GM21447 (cell line): Measurements from ENCODE around the gene TRMT6.
A peak's percentile ranks its signal among the peaks of the same experiment; 100 is the strongest.

Source experiments
- ATAC-seq: cut with Tn5 transposase; IDR thresholded peaks from one replicate; pipeline ENCODE4 v1.9.1; 2021; ENCODE audit not compliant: unreplicated experiment

The TRMT6 gene

GRCh38 chr20:5949943-5950270 is 426 bp downstream of the TRMT6 start:
- peak; percentile 3 for ATAC-seq

- ATAC-seq, result no peak
Measured at GRCh38 chr20:5947276-5947675, 3.1 kb downstream of the TRMT6 start.

GRCh38 chr20:5945963-5946362 is 4.4 kb downstream of the TRMT6 start:
- ATAC-seq, result no peak

- no peak for ATAC-seq
Measured at GRCh38 chr20:5938456-5939029, 11.8 kb downstream of the TRMT6 start.

- no peak for ATAC-seq
Measured at GRCh38 chr20:5936238-5936637, 14.1 kb downstream of the TRMT6 start.

- ATAC-seq, result no peak
Measured at GRCh38 chr20:5935384-5935783, 14.9 kb downstream of the TRMT6 start.

- no peak for ATAC-seq
Measured at GRCh38 chr20:5933802-5934436, 16.4 kb downstream of the TRMT6 start.

GRCh38 chr20:5932796-5933195 is 17.5 kb downstream of the TRMT6 start:
- no peak for ATAC-seq

- ATAC-seq, result no peak
Measured at GRCh38 chr20:5931411-5931810, 18.9 kb downstream of the TRMT6 start.

GRCh38 chr20:5928836-5929715 is 21.3 kb downstream of the TRMT6 start:
- no peak for ATAC-seq

GRCh38 chr20:5927749-5928462 is 22.4 kb downstream of the TRMT6 start:
- no peak for ATAC-seq

- ATAC-seq, result no peak
Measured at GRCh38 chr20:5925551-5925950, 24.8 kb downstream of the TRMT6 start.

GRCh38 chr20:5923493-5923892 is 26.8 kb downstream of the TRMT6 start:
- ATAC-seq, result no peak

- no peak for ATAC-seq
Measured at GRCh38 chr20:5920581-5920980, 29.8 kb downstream of the TRMT6 start.

GRCh38 chr20:5919626-5920544 is 30.4 kb downstream of the TRMT6 start:
- no peak for ATAC-seq

GRCh38 chr20:5918856-5919625 is 31.3 kb downstream of the TRMT6 start:
- no peak for ATAC-seq

GRCh38 chr20:5914859-5915258 is 35.5 kb downstream of the TRMT6 start:
- no peak for ATAC-seq

GRCh38 chr20:5913166-5913565 is 37.2 kb downstream of the TRMT6 start:
- no peak for ATAC-seq

GRCh38 chr20:5910186-5910585 is 40.1 kb downstream of the TRMT6 start:
- no peak for ATAC-seq

GRCh38 chr20:5908981-5909380 is 41.4 kb downstream of the TRMT6 start:
- ATAC-seq, result no peak
